ENCODE results near the gene GRPEL1.

DNA sequence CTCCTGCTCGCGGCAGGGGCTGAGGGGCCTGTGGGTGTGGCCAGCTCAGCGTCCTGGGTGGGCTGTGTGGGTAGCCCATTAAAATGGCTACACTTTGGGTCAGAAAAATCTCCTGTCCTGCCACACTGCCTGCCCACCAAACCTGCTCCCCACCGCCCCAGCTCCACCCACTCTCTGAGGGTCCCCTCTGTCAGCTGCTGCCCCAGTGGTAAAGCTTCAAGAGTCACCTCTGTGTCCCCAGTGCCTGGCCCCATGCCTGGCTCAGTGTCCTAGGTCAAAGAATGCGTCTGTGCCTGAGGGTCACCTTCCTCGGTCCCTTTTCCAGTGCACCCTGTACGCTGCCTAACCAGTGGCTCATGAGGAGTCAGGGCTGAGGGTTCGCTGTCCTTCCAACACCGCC, 49.6 kb downstream of the GRPEL1 start:
- TF ChIP-seq, protein P1, sequence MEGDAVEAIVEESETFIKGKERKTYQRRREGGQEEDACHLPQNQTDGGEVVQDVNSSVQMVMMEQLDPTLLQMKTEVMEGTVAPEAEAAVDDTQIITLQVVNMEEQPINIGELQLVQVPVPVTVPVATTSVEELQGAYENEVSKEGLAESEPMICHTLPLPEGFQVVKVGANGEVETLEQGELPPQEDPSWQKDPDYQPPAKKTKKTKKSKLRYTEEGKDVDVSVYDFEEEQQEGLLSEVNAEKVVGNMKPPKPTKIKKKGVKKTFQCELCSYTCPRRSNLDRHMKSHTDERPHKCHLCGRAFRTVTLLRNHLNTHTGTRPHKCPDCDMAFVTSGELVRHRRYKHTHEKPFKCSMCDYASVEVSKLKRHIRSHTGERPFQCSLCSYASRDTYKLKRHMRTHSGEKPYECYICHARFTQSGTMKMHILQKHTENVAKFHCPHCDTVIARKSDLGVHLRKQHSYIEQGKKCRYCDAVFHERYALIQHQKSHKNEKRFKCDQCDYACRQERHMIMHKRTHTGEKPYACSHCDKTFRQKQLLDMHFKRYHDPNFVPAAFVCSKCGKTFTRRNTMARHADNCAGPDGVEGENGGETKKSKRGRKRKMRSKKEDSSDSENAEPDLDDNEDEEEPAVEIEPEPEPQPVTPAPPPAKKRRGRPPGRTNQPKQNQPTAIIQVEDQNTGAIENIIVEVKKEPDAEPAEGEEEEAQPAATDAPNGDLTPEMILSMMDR (IDR thresholded peaks at IDR 0.05): no peak
- no peak for TF ChIP-seq POLR2A (IDR thresholded peaks at IDR 0.05)
